Natural killer cell (primary cell): ENCODE measurements around the gene PRX. TPM values are rescaled to one million over a fixed set of nuclear protein-coding genes. Genes with fewer than 3 reads are reported as not detected.
"Not testable (repeated sequence)": the region's sequence is repeated elsewhere in the genome, so short reads cannot be mapped to it uniquely, and the experiment has no call there.

Source experiments
- ATAC-seq, 3 donors: fragments of 150-1000 bp in 2 of 3; fragments of 200-7000 bp in 1 of 3; cut with Tn5 transposase; 1 replicate in 1 of 3; 2 replicates in 2 of 3; pipeline ENCODE4 v1.10.0; 2021; ENCODE audit warnings: mild to moderate bottlenecking in 2 of 3, moderate library complexity in 2 of 3
- DNase-seq, 2 donors: peaks; one replicate each; pipeline versions ENCODE4 v3.0.0 to v3.0.0-alpha.2; 2013 to 2021; ENCODE audit warnings: mixed read lengths in 1 of 2
- H3K27ac ChIP-seq: one replicate; pipeline ENCODE4 v1.5.1; 2013; ENCODE audit warnings: mild to moderate bottlenecking, low read length
- H3K27me3 ChIP-seq: one replicate; pipeline ENCODE4 v1.6.1; 2013; ENCODE audit warnings: low read length; ENCODE audit not compliant: control insufficient read depth, insufficient read depth
- H3K36me3 ChIP-seq: one replicate; pipeline ENCODE4 v1.6.1; 2013; ENCODE audit warnings: low read length; ENCODE audit not compliant: control insufficient read depth, insufficient read depth
- H3K4me1 ChIP-seq: one replicate; pipeline ENCODE4 v1.6.1; 2013; ENCODE audit warnings: low read length; ENCODE audit not compliant: control insufficient read depth, insufficient read depth
- H3K4me3 ChIP-seq: one replicate; pipeline ENCODE4 v1.5.1; 2013; ENCODE audit warnings: low read length
- H3K9me3 ChIP-seq: one replicate; pipeline ENCODE4 v1.6.1; 2013; ENCODE audit warnings: low read length; ENCODE audit not compliant: control insufficient read depth, insufficient read depth
- H3K27ac Mint-ChIP-seq, 2 donors: one replicate each; pipeline ENCODE4 v1.8.0; 2022; ENCODE audit warnings: mild to moderate bottlenecking in 2 of 2, mixed read lengths in 2 of 2, moderate library complexity in 1 of 2
- H3K27me3 Mint-ChIP-seq, 2 donors: one replicate each; pipeline ENCODE4 v1.8.0; 2022; ENCODE audit warnings: low read depth in 2 of 2, mixed read lengths in 2 of 2
- H3K36me3 Mint-ChIP-seq: one replicate; pipeline ENCODE4 v1.8.0; 2022; ENCODE audit warnings: mixed read lengths
- H3K4me1 Mint-ChIP-seq, 2 donors: one replicate each; pipeline ENCODE4 v1.8.0; 2022; ENCODE audit warnings: mixed read lengths in 2 of 2
- H3K4me3 Mint-ChIP-seq: one replicate; pipeline ENCODE4 v1.8.0; 2022; ENCODE audit warnings: mild to moderate bottlenecking, moderate library complexity, mixed read lengths
- H3K9me3 Mint-ChIP-seq, 2 donors: one replicate each; pipeline ENCODE4 v1.8.0; 2022; ENCODE audit warnings: mixed read lengths in 2 of 2
- WGBS: methylation state at CpG from one replicate; pipeline ENCODE4 v1.1.7; 2013; ENCODE audit warnings: missing lambda C conversion rate; ENCODE audit not compliant: insufficient coverage; 5-methylcytosine and 5-hydroxymethylcytosine counted together
- intact Hi-C: fragments of 100-400 bp; cut with micrococcal nuclease; formaldehyde crosslinking; loops from one replicate; pipeline ENCODE4 v1.14.2; 2022
- total RNA-seq, 4 donors: library from RNA; stranded (reverse); fragments of 120-200 nt in 1 of 4; gene quantifications; one replicate each; pipeline versions ENCODE4 v1.2.3 to v1.2.4, GENCODE V29; 2013 to 2022
- TF ChIP-seq, protein P1 (sequence below): fragments of 200-600 bp; IDR thresholded peaks from one replicate; pipeline ENCODE4 v1.8.0; 2022; ENCODE audit warnings: antibody characterized with exemption

Gene PRX
- total RNA-seq, 3 donors from 2014 or later (not counting 1 experiment from before 2014, with no cell fraction given), result 2.0 to 3.8 (median 3.7) TPM

DNA sequence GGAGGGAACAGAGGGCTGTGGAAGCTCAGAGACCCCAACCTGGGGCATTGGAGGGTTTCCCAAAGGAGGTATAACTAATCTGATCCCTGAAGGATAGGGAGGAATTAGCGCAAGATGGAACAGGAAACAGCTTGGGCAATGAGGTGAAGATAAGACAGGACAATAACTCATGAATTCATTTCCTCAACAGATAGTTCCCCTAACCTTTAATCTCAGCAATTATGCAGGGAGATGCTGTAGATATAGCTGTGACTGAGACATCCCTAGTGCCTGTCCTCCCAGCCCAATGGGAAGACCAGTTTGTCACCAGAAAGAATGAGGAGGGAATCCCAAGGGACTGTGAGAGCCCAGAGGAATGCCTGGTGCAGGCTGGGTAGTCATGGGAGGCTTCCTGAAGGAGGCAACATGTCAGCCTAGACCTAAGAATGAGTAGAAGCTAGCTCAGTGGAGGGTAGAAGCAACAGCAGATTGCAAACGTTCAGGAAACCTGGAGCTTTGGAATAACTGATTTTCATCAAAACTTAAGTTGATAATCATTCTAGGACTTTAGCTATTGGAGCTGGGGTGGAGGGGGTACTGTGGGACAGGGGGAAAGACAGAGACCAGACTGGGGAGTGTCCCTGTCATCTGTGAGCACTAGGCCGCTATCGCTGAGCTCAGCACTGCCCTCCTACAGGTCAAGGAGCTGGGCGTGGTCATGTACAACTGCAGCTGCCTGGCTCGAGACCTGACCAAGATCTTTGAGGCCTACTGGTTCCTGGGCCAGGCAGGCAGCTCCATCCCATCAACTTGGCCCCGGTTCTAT is 42.0 kb downstream of the PRX start:
- Histone ChIP-seq H3K36me3 (peaks cover 41% of the 10 kb centered on the region), H3K9me3 (no peaks in the 10 kb centered on the region), H3K27ac (no peak overlapping the region), H3K4me1 (no peaks in the 10 kb centered on the region), H3K27me3 (no peaks in the 10 kb centered on the region), H3K4me3 (no peak overlapping the region)
- no peak for ATAC-seq
- intact Hi-C loops, result no loop called here
- Mint-ChIP-seq H3K27me3 (no peaks in the 10 kb centered on the region), H3K9me3 (no peaks in the 10 kb centered on the region), H3K4me3 (no peak overlapping the region), H3K4me1 (peaks cover 0 to 5% of the 10 kb centered on the region in 2 donors), H3K27ac (no peak overlapping the region), H3K36me3 (no peaks in the 10 kb centered on the region)
- no peak for DNase-seq
- TF ChIP-seq, protein P1, sequence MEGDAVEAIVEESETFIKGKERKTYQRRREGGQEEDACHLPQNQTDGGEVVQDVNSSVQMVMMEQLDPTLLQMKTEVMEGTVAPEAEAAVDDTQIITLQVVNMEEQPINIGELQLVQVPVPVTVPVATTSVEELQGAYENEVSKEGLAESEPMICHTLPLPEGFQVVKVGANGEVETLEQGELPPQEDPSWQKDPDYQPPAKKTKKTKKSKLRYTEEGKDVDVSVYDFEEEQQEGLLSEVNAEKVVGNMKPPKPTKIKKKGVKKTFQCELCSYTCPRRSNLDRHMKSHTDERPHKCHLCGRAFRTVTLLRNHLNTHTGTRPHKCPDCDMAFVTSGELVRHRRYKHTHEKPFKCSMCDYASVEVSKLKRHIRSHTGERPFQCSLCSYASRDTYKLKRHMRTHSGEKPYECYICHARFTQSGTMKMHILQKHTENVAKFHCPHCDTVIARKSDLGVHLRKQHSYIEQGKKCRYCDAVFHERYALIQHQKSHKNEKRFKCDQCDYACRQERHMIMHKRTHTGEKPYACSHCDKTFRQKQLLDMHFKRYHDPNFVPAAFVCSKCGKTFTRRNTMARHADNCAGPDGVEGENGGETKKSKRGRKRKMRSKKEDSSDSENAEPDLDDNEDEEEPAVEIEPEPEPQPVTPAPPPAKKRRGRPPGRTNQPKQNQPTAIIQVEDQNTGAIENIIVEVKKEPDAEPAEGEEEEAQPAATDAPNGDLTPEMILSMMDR, result no peak
- 92% methylated on average over 6 of the region's 7 CpGs for WGBS

DNA sequence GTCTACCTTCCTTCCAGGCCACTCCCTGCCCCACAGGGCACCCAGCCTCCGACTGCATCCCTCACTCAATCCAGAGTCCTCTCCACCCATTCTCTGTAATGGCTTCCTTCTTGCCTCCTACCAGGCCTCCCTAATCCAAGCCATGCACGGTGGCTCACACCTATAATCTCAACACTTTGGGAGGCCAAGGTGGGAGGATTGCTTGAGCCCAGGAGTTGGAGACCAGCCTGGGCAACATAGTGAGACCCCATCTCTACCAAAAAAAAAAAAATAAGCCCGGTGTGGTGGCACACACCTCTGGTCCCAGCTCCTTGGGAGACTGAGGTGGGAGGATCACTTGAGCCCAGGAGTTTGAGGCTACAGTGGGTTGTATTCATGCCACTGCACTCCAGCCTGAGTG is 42.9 kb downstream of the PRX start:
- H3K27me3 ChIP-seq, DNase-seq, H3K4me1 ChIP-seq, H3K4me1 Mint-ChIP-seq, H3K9me3 Mint-ChIP-seq, intact Hi-C loops, ATAC-seq, H3K9me3 ChIP-seq, H3K27ac Mint-ChIP-seq, H3K4me3 ChIP-seq, H3K27ac ChIP-seq, H3K27me3 Mint-ChIP-seq, H3K4me3 Mint-ChIP-seq, H3K36me3 Mint-ChIP-seq: not testable (repeated sequence)
- 100% methylated on average over 3 of the region's 3 CpGs for WGBS
- H3K36me3 ChIP-seq, result peaks cover 41% of the 10 kb centered on the region

DNA sequence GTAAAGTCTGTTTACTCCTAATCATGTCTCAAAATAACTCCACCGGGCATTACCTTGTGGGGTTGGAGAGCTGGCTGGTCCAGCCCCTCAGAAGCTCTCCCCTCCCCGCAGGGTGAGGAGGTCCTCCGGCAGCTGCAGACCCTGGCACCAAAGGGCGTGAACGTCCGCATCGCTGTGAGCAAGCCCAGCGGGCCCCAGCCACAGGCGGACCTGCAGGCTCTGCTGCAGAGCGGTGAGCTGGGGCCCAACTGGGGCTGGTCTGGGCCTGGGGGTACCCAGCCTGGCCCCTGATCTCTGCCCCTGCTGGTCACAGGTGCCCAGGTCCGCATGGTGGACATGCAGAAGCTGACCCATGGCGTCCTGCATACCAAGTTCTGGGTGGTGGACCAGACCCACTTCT is 43.4 kb downstream of the PRX start:
- Histone ChIP-seq H3K4me1 (peaks cover 12% of the 10 kb centered on the region), H3K27ac (no peak overlapping the region), H3K4me3 (no peak overlapping the region), H3K27me3 (no peaks in the 10 kb centered on the region), H3K9me3 (no peaks in the 10 kb centered on the region), H3K36me3 (peaks cover 41% of the 10 kb centered on the region)
- Mint-ChIP-seq H3K27ac (no peak overlapping the region), H3K9me3 (no peaks in the 10 kb centered on the region), H3K27me3 (no peaks in the 10 kb centered on the region), H3K4me3 (no peak overlapping the region), H3K4me1 (peaks cover 8 to 13% of the 10 kb centered on the region in 2 donors), H3K36me3 (no peaks in the 10 kb centered on the region)
- TF ChIP-seq, protein P1, result no peak
- 87% methylated on average over 11 of the region's 12 CpGs for WGBS
- ATAC-seq (no peak), DNase-seq (no peak)
- intact Hi-C loops, result no loop called here

DNA sequence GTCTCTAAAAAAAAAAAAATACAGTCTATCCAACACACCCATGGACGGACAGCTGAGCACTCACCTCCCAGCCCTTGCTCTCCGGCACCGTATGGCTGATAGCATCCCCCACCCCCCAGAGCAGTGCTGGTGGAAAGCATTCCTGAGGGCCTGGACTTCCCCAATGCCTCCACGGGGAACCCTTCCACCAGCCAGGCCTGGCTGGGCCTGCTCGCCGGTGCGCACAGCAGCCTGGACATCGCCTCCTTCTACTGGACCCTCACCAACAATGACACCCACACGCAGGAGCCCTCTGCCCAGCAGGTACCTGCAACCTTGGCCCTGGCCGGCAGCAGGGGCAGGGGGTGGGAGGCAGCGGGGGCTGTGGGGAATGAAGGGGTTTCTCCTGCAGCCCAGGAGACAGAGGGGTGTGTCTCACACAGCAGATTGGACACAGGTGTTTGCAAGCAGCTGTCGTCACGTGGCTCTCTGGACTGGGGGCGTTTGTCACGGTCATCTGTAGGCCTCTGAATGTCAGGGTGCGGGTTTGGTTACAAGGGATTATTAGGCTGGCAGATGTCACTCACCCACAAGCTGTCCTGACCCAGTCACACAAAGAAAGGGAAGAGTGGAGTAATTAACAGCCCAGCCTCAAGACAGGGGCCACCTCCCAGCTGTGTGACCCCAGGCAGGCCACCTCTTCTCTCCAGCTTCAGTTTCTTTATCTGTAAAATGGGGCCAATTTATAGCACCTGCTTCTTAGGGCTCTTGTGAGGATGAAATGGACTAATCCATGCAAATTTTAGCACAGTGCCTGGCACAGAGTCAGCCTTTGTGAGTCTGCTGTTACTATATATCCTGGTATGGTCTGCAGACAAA is 45.4 kb downstream of the PRX start:
- no peak overlapping the region for H3K27ac Mint-ChIP-seq
- peaks cover 22% of the 10 kb centered on the region for H3K4me1 ChIP-seq
- H3K36me3 Mint-ChIP-seq, result no peaks in the 10 kb centered on the region
- ATAC-seq, result no peak
- DNase-seq, result no peak
- peaks cover 19 to 20% of the 10 kb centered on the region in 2 donors for H3K4me1 Mint-ChIP-seq
- TF ChIP-seq, protein P1, result no peak
- intact Hi-C loops, result no loop called here
- 96% methylated on average over 16 of the region's 16 CpGs for WGBS
- peaks cover 33% of the 10 kb centered on the region for H3K36me3 ChIP-seq
- no peaks in the 10 kb centered on the region for H3K27me3 ChIP-seq
- no peak overlapping the region for H3K27ac ChIP-seq
- H3K4me3 ChIP-seq, result no peak overlapping the region
- H3K9me3 Mint-ChIP-seq, result no peaks in the 10 kb centered on the region
- H3K9me3 ChIP-seq, result no peaks in the 10 kb centered on the region
- no peaks in the 10 kb centered on the region for H3K27me3 Mint-ChIP-seq
- no peak overlapping the region for H3K4me3 Mint-ChIP-seq
